Thyroid gland (tissue), 4 donors: ENCODE results near the gene GNPTG. TPM values are rescaled to one million over a fixed set of nuclear protein-coding genes. Genes with fewer than 3 reads are reported as not detected.

Experiments
- DNase-seq, 2 donors: peaks; one replicate each; pipeline ENCODE4 v3.0.0-alpha.2; 2019
- H3K27ac ChIP-seq, 3 donors: fragments of 200-600 bp; sonication (generic); 1 replicate in 2 of 3; 2 replicates in 1 of 3; pipeline ENCODE4 v1.5.1; 2016 to 2019; ENCODE audit warnings: mild to moderate bottlenecking in 1 of 3, moderate library complexity in 1 of 3
- H3K27me3 ChIP-seq: fragments of 200-600 bp; sonication (generic); one replicate; pipeline ENCODE4 v1.5.1; 2019
- H3K36me3 ChIP-seq, 2 donors: fragments of 200-600 bp; sonication (generic); one replicate each; pipeline ENCODE4 v1.5.1; 2016 to 2019
- H3K4me1 ChIP-seq, 2 donors: fragments of 200-600 bp; sonication (generic); one replicate each; pipeline ENCODE4 v1.5.1; 2017 to 2019
- H3K4me3 ChIP-seq, 3 donors: fragments of 200-600 bp; sonication (generic); replicated peaks in 1 of 3; 1 replicate in 2 of 3; 2 replicates in 1 of 3; pipeline ENCODE4 v1.5.1; 2016; ENCODE audit warnings: mild to moderate bottlenecking in 1 of 3
- H3K9me3 ChIP-seq: fragments of 200-600 bp; sonication (generic); one replicate; pipeline ENCODE4 v1.5.1; 2017
- POLR2A ChIP-seq, 2 donors: fragments of 450-650 bp; IDR thresholded peaks; one replicate each; pipeline ENCODE4 v1.6.1; 2017; ENCODE audit warnings: antibody characterized with exemption in 2 of 2, mild to moderate bottlenecking in 2 of 2, moderate library complexity in 1 of 2
- WGBS, 2 donors: methylation state at CpG; one replicate each; pipeline ENCODE4 v1.1.5; 2017; 5-methylcytosine and 5-hydroxymethylcytosine counted together
- intact Hi-C: fragments of 100-400 bp; cut with DNase I; formaldehyde crosslinking; loops from one replicate; pipeline ENCODE4 v1.15.1; 2023
- total RNA-seq, 4 donors: library from RNA; depleted of rRNA; stranded (reverse); fragments of >200 nt; gene quantifications; one replicate each; pipeline ENCODE4 v1.2.3, GENCODE V29; 2016
- TF ChIP-seq, protein P1 (sequence below), 6 experiments: fragments of 200-600 bp in 3 of 6; fragments of 450-650 bp in 3 of 6; sonication (generic) in 3 of 6; IDR thresholded peaks; one replicate each; pipeline ENCODE4 v1.5.1; 2016 to 2019; ENCODE audit warnings: antibody characterized with exemption in 6 of 6, mild to moderate bottlenecking in 2 of 6, inconsistent platforms in 1 of 6, moderate library complexity in 1 of 6

The GNPTG gene
- total RNA-seq, 4 donors from 2014 or later = 53.6 to 121 (median 70.0) TPM

DNA sequence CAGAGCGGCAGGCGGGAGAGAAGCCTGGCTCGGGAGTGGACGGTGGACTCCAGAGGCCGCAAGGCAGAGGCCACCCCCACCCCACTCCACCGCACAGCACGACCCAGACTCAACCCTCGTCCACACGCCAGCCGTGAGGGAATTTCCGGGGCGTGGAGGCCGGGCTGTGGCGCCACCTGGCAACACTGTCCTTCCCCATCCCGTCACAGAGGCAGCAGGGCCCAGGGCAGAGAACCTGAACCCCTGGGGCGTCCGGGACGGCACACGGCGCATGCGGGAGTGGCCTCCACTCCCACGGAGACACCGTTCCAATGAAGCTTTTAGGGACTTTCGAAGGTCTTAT lies 23.5 kb downstream of the GNPTG start:
- Histone ChIP-seq H3K4me3 (no peak overlapping the region), H3K4me1 (peaks cover 13 to 14% of the 10 kb centered on the region in 2 donors), H3K27me3 (no peaks in the 10 kb centered on the region), H3K9me3 (no peaks in the 10 kb centered on the region), H3K27ac (no peak overlapping the region), H3K36me3 (peaks cover 2 to 4% of the 10 kb centered on the region in 2 donors)
- TF ChIP-seq, protein P1, sequence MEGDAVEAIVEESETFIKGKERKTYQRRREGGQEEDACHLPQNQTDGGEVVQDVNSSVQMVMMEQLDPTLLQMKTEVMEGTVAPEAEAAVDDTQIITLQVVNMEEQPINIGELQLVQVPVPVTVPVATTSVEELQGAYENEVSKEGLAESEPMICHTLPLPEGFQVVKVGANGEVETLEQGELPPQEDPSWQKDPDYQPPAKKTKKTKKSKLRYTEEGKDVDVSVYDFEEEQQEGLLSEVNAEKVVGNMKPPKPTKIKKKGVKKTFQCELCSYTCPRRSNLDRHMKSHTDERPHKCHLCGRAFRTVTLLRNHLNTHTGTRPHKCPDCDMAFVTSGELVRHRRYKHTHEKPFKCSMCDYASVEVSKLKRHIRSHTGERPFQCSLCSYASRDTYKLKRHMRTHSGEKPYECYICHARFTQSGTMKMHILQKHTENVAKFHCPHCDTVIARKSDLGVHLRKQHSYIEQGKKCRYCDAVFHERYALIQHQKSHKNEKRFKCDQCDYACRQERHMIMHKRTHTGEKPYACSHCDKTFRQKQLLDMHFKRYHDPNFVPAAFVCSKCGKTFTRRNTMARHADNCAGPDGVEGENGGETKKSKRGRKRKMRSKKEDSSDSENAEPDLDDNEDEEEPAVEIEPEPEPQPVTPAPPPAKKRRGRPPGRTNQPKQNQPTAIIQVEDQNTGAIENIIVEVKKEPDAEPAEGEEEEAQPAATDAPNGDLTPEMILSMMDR (IDR thresholded peaks at IDR 0.05) = no peak
- TF ChIP-seq POLR2A (IDR thresholded peaks at IDR 0.05) = no peak
- WGBS, 2 donors = 95 to 98% methylated on average over 13 to 19 of the region's 24 CpGs
- intact Hi-C loops = no loop called here
- no peak for DNase-seq

DNA sequence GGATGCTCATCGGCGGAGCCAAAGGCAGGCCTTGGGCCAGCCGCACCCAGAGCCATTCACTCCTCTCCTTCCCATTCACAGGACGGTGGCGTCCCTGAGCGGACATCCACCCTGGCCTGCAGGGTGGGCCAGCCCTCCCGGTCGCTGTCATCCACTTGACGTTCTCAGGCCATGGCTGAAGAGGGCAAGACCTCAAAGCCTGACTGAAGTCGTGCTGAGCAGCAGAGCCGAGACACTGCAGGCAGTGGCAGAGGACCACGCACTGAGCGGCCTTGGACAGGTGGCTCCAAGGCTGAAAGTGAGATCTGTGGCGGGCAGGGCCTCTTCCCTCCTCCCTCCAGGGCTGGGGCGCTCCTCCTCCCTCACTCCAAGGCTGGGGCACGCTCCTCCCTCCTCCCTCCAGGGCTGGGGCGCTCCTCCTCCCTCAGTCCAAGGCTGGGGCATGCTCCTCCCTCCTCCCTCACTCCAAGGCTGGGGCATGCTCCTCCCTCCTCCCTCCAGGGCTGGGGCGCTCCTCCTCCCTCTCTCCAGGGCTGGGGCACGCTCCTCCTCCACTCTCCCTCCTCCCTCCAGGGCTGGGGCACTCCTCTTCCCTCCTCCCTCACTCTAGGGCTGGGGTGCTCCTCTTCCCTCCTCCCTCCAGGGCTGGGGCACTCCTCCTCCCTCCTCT lies 24.1 kb downstream of the GNPTG start:
- WGBS, 2 donors = 91 to 93% methylated on average over 16 to 19 of the region's 19 CpGs

DNA sequence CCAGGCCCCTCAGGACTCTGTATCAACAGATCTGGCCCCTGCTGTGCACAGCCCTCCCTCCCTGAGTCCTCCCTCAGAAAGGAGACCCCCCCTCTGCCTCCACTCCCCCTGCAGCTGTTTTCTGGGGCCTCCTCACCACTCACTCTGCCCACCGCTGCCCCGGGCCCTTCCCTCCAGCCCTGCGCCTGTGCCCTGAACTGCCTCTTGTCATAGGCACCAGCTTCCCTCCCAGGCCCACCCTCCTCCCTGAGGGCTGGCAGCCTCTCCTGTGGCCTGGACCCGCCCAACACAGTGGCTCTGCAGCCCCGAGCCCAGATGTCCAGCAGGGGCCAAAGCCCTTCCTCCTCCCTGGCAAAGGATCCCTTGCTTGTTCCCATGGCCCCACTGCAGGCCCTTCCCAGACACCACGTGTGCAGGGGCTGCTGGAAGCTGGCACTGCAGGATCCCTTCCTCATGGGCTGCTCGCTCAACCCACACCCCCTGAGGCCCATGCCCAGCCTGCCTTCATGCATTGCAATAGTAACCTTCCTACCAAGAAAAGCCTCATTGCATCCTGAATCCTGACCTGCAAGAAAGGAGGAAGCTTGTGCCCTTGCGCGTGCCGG lies 25.8 kb downstream of the GNPTG start:
- Histone ChIP-seq H3K4me3 (no peak overlapping the region), H3K4me1 (peaks cover 13 to 14% of the 10 kb centered on the region in 2 donors), H3K36me3 (peaks cover 5 to 11% of the 10 kb centered on the region in 2 donors), H3K27ac (no peak overlapping the region), H3K27me3 (no peaks in the 10 kb centered on the region), H3K9me3 (no peaks in the 10 kb centered on the region)
- TF ChIP-seq, protein P1 (IDR thresholded peaks at IDR 0.05) = no peak
- no peak for TF ChIP-seq POLR2A (IDR thresholded peaks at IDR 0.05)
- 95 to 97% methylated on average over 7 to 9 of the region's 10 CpGs for WGBS, 2 donors
- no peak for DNase-seq
- intact Hi-C loops = no loop called here

More for the DNA sequence above, 24.1 kb downstream of the GNPTG start:
- no peaks in the 10 kb centered on the region for H3K27me3 ChIP-seq
- TF ChIP-seq POLR2A (IDR thresholded peaks at IDR 0.05) = no peak
- TF ChIP-seq, protein P1 (IDR thresholded peaks at IDR 0.05) = no peak
- H3K36me3 ChIP-seq = peaks cover 0 to 4% of the 10 kb centered on the region in 2 donors
- intact Hi-C loops = no loop called here
- DNase-seq = no peak
- H3K4me1 ChIP-seq = peaks cover 13 to 14% of the 10 kb centered on the region in 2 donors
- H3K9me3 ChIP-seq = no peaks in the 10 kb centered on the region
- H3K27ac ChIP-seq = no peak overlapping the region
- H3K4me3 ChIP-seq = no peak overlapping the region

DNA sequence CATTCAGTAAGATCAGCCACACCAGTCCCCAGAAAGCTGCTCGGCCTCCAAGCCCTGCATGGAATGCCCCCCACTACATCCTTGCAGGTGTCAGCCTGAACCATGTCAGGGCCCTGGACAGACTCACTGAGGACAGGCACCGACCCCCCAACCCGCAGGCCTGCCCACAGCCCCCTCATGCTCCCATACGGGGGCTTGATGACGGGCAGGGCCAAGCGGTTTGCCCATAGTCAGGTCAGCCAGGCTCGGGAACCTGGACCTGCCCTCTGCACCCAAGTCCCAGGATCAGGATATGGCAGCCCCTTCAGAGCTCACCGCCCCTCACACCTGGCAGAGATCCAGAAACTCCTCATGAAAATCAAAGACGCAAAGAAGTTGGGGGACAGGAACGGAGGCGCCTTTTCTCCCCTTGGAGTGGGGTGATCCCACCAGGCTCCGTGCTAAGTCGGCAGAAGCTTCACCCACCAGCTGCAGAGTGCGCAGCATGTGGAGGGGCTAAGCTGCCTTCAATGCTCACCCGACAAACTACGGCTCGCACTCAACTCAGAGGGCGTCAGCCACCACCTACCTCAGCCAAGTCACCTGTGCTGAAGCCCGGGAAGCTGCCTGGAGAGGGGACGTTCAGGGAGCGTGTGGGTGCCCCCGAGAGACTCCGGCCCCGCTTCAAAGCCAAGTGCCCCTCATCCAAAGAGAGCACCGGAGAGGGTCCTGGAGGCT lies 26.5 kb downstream of the GNPTG start:
- no peaks in the 10 kb centered on the region for H3K27me3 ChIP-seq
- peaks cover 13 to 14% of the 10 kb centered on the region in 2 donors for H3K4me1 ChIP-seq
- H3K9me3 ChIP-seq = no peaks in the 10 kb centered on the region
- H3K27ac ChIP-seq = no peak overlapping the region
- peaks cover 7 to 11% of the 10 kb centered on the region in 2 donors for H3K36me3 ChIP-seq
- H3K4me3 ChIP-seq = no peak overlapping the region
- TF ChIP-seq POLR2A (IDR thresholded peaks at IDR 0.05) = no peak
- TF ChIP-seq, protein P1 (IDR thresholded peaks at IDR 0.05) = no peak
- no peak for DNase-seq
- intact Hi-C loops = no loop called here
- 90 to 93% methylated on average over 18 to 23 of the region's 25 CpGs for WGBS, 2 donors
